ENCODE measurements around the gene HPX. TPM values are rescaled to one million over a fixed set of nuclear protein-coding genes. Genes with fewer than 3 reads are reported as not detected.

The HPX gene
- total RNA-seq, 1 donor from 2014 or later = 1.7 TPM

DNA sequence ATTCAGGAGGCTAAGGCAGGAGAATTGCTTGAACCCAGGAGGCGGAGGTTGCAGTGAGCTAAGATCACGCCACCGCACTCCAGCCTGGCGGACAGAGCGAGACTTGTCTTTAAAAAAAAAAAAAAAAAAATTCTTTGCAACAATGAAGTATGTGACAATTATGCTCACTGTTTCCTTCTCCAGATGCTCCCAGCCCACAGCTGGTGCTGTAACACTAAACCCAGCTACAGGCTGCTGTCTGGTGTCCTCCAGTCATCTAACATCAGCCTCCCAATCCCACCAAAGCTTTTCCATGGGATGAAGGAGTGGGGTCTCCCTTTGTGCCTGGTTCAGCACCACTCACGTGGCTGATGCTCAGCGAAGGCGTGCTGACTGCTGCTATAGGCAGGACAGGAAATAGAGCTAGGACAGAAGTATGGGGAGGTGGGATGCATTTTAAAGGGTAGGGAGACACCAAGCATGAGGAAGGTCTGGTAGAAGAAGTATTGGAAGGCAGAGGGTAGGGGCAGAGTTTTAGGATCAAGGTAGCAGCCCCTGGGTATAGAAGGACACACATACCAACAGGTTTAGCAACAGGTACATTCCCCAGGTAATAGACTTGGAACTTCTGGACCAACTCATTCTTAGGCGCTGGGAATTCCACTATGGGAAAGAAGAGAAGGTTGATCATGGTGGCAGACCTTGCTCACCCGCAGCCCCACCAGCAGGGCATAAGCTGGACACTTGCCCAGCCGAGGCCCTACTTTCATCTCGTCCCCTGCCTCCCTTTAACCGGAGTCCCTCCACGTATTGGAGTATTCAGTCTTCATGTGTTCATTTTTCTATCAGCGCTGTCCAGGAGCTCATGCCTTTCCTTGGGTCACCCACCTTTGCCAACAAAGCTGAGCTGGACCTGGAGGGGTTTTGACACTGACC is 40.1 kb downstream of the HPX start:
- peaks cover 18% of the 10 kb centered on the region for H3K4me1 ChIP-seq (ENCODE audit: insufficient read depth, low read length)
- TF ChIP-seq EZH2 (IDR thresholded peaks at IDR 0.05; ENCODE audit: insufficient read depth, low read length) = no peak
- TF ChIP-seq, protein P1, sequence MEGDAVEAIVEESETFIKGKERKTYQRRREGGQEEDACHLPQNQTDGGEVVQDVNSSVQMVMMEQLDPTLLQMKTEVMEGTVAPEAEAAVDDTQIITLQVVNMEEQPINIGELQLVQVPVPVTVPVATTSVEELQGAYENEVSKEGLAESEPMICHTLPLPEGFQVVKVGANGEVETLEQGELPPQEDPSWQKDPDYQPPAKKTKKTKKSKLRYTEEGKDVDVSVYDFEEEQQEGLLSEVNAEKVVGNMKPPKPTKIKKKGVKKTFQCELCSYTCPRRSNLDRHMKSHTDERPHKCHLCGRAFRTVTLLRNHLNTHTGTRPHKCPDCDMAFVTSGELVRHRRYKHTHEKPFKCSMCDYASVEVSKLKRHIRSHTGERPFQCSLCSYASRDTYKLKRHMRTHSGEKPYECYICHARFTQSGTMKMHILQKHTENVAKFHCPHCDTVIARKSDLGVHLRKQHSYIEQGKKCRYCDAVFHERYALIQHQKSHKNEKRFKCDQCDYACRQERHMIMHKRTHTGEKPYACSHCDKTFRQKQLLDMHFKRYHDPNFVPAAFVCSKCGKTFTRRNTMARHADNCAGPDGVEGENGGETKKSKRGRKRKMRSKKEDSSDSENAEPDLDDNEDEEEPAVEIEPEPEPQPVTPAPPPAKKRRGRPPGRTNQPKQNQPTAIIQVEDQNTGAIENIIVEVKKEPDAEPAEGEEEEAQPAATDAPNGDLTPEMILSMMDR (IDR thresholded peaks at IDR 0.05; ENCODE audit: insufficient read depth, low read depth, low read length) = no peak
- H3K36me3 Mint-ChIP-seq (ENCODE audit: low read depth, unreplicated experiment) = peaks cover 29% of the 10 kb centered on the region
- no peaks in the 10 kb centered on the region for H3K9me3 Mint-ChIP-seq (ENCODE audit: unreplicated experiment)
- H3K27me3 ChIP-seq (ENCODE audit: insufficient read depth, low read length) = no peaks in the 10 kb centered on the region
- no peaks in the 10 kb centered on the region for H3K36me3 ChIP-seq (ENCODE audit: insufficient read depth, low read length)
- FAIRE-seq (no peak), DNase-seq (ENCODE audit: low read depth) (no peak)
- no peaks in the 10 kb centered on the region for H3K79me2 ChIP-seq (ENCODE audit: insufficient read depth, low read length)
- peaks cover 3% of the 10 kb centered on the region for H3K27me3 Mint-ChIP-seq (ENCODE audit: low read depth, unreplicated experiment)
- no peak overlapping the region for H3K27ac Mint-ChIP-seq (ENCODE audit: unreplicated experiment)
- no peak overlapping the region for H3K4me3 Mint-ChIP-seq (ENCODE audit: unreplicated experiment)
- no peak overlapping the region for H3K4me3 ChIP-seq (ENCODE audit: insufficient read depth, low read depth, low read length)
- H3K4me2 ChIP-seq (ENCODE audit: low read length) = no peak overlapping the region
- no peak overlapping the region for H2AFZ ChIP-seq (ENCODE audit: low read depth, low read length)
- no peak overlapping the region for H3K27ac ChIP-seq (ENCODE audit: low read depth, low read length)
- peaks cover 15% of the 10 kb centered on the region for H4K20me1 ChIP-seq (ENCODE audit: insufficient read depth, low read length)
- peaks cover 22% of the 10 kb centered on the region for H3K4me1 Mint-ChIP-seq (ENCODE audit: low read depth, unreplicated experiment)
- no peaks in the 10 kb centered on the region for H3K9me3 ChIP-seq (ENCODE audit: insufficient read depth, low read depth, low read length)
- no peak overlapping the region for H3K9ac ChIP-seq (ENCODE audit: low read length)

DNA sequence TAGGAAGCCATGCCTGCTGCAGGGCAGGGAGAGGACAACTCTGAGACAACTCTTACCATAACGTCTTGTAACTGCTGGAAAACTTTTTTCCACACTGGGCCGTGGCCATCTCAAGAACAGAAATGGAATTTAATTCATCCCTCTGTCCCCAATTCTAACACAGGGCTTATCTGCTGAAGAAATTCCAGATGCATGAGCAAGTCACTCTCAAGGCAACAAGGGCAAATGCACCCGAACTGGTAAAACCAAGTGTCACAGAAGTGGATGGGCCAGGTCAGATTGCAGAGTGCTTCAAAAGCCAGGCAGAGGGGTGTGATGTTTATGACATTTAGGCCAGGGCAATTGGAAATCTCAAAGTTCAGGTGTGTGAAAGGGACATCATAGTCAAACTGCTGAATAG is 43.2 kb downstream of the HPX start:
- H3K27ac ChIP-seq (ENCODE audit: low read depth, low read length) = no peak overlapping the region
- H3K27ac Mint-ChIP-seq (ENCODE audit: unreplicated experiment) = no peak overlapping the region

More for the DNA sequence above, 43.2 kb downstream of the HPX start:
- H3K27me3 Mint-ChIP-seq (ENCODE audit: low read depth, unreplicated experiment) = no peaks in the 10 kb centered on the region
- peaks cover 28% of the 10 kb centered on the region for H3K36me3 Mint-ChIP-seq (ENCODE audit: low read depth, unreplicated experiment)
- FAIRE-seq = peak; percentile 80
- no peak for TF ChIP-seq EZH2 (IDR thresholded peaks at IDR 0.05; ENCODE audit: insufficient read depth, low read length)
- TF ChIP-seq, protein P1 (IDR thresholded peaks at IDR 0.05; ENCODE audit: insufficient read depth, low read depth, low read length) = no peak
- peaks cover 15% of the 10 kb centered on the region for H3K4me1 Mint-ChIP-seq (ENCODE audit: low read depth, unreplicated experiment)
- Histone ChIP-seq H3K4me2 (ENCODE audit: low read length) (peak overlapping the region; percentile 5), H3K4me1 (ENCODE audit: insufficient read depth, low read length) (peaks cover 7% of the 10 kb centered on the region), H3K9me3 (ENCODE audit: insufficient read depth, low read depth, low read length) (no peaks in the 10 kb centered on the region), H4K20me1 (ENCODE audit: insufficient read depth, low read length) (peaks cover 6% of the 10 kb centered on the region), H2AFZ (ENCODE audit: low read depth, low read length) (no peak overlapping the region), H3K4me3 (ENCODE audit: insufficient read depth, low read depth, low read length) (no peak overlapping the region), H3K79me2 (ENCODE audit: insufficient read depth, low read length) (no peaks in the 10 kb centered on the region), H3K27me3 (ENCODE audit: insufficient read depth, low read length) (no peaks in the 10 kb centered on the region), H3K36me3 (ENCODE audit: insufficient read depth, low read length) (no peaks in the 10 kb centered on the region), H3K9ac (ENCODE audit: low read length) (no peak overlapping the region)
- peak; percentile 52 for DNase-seq (ENCODE audit: low read depth)
- no peaks in the 10 kb centered on the region for H3K9me3 Mint-ChIP-seq (ENCODE audit: unreplicated experiment)
- H3K4me3 Mint-ChIP-seq (ENCODE audit: unreplicated experiment) = no peak overlapping the region

All from astrocyte (in vitro differentiated cells and primary cell).